OCI-LY1 (cell line): ENCODE measurements around the gene KCNJ12.
"Not testable (repeated sequence)": the region's sequence is repeated elsewhere in the genome, so short reads cannot be mapped to it uniquely, and the experiment has no call there.

Experiments
- H2AFZ ChIP-seq: fragments of 200-600 bp; sonication (generic), shearing (Covaris generic); 2 replicates; pipeline ENCODE4 v1.6.0; 2014; ENCODE audit warnings: antibody characterized with exemption, mild to moderate bottlenecking, low read length
- H3F3A ChIP-seq: fragments of 200-600 bp; sonication (generic), shearing (Covaris generic); 2 replicates; pipeline ENCODE4 v1.6.0; 2014; ENCODE audit warnings: mild to moderate bottlenecking, antibody characterized with exemption, low read length, moderate library complexity; ENCODE audit not compliant: insufficient read depth
- H3K27ac ChIP-seq: fragments of 200-600 bp; sonication (generic); 2 replicates; pipeline ENCODE4 v1.5.1; 2014; ENCODE audit warnings: low read length, mixed run types, mild to moderate bottlenecking, low read depth; ENCODE audit not compliant: poor library complexity, severe bottlenecking
- H3K27me3 ChIP-seq: fragments of 200-600 bp; sonication (generic); 2 replicates; pipeline ENCODE4 v1.6.0; 2014; ENCODE audit warnings: antibody characterized with exemption, mild to moderate bottlenecking, low read length, moderate library complexity; ENCODE audit not compliant: insufficient read depth
- H3K36me3 ChIP-seq: fragments of 200-600 bp; sonication (generic); 2 replicates; pipeline ENCODE4 v1.6.1; 2014; ENCODE audit warnings: mild to moderate bottlenecking, antibody characterized with exemption, low read length, moderate library complexity, mixed read lengths; ENCODE audit not compliant: insufficient read depth
- H3K4me1 ChIP-seq: fragments of 200-600 bp; sonication (generic); 2 replicates; pipeline ENCODE4 v1.5.1; 2014; ENCODE audit warnings: mild to moderate bottlenecking, low read length, moderate library complexity; ENCODE audit not compliant: insufficient read depth, severe bottlenecking
- H3K4me2 ChIP-seq: fragments of 200-600 bp; sonication (generic), shearing (Covaris generic); 2 replicates; pipeline ENCODE4 v1.6.1; 2014; ENCODE audit warnings: low read length
- H3K4me3 ChIP-seq: fragments of 200-600 bp; sonication (generic); 2 replicates; pipeline ENCODE4 v1.5.1; 2014; ENCODE audit warnings: low read length, low read depth, mild to moderate bottlenecking, mixed read lengths; ENCODE audit not compliant: poor library complexity, severe bottlenecking
- H3K79me2 ChIP-seq: fragments of 200-600 bp; shearing (Covaris generic); 2 replicates; pipeline ENCODE4 v1.6.1; 2016; ENCODE audit warnings: mixed run types, low read length, mixed read lengths; ENCODE audit not compliant: insufficient read depth
- H3K9ac ChIP-seq: fragments of 200-600 bp; sonication (generic), shearing (Covaris generic); 2 replicates; pipeline ENCODE4 v1.6.1; 2014; ENCODE audit warnings: mild to moderate bottlenecking, low read length, mixed read lengths
- H3K9me2 ChIP-seq: fragments of 200-600 bp; sonication (generic), shearing (Covaris generic); 2 replicates; pipeline ENCODE4 v1.6.1; 2014; ENCODE audit warnings: low read depth, mild to moderate bottlenecking, low read length, mixed read lengths
- H3K9me3 ChIP-seq: fragments of 200-600 bp; shearing (Covaris generic); 2 replicates; pipeline ENCODE4 v1.6.1; 2014; ENCODE audit warnings: low read length, mixed read lengths
- H4K20me1 ChIP-seq: fragments of 200-600 bp; sonication (generic), shearing (Covaris generic); 2 replicates; pipeline ENCODE4 v1.6.0; 2016; ENCODE audit warnings: mild to moderate bottlenecking, low read length; ENCODE audit not compliant: insufficient read depth
- EZH2 ChIP-seq: fragments of 200-600 bp; sonication (generic), shearing (Covaris generic); IDR thresholded peaks from 2 replicates; pipeline ENCODE4 v1.8.0; 2017; ENCODE audit warnings: borderline replicate concordance, mixed run types, mild to moderate bottlenecking, antibody characterized with exemption, low read length, moderate library complexity, mixed read lengths
- TF ChIP-seq, protein P1 (sequence below): fragments of 200-600 bp; sonication (generic), shearing (Covaris generic); IDR thresholded peaks from 2 replicates; pipeline ENCODE4 v1.5.1; 2017; ENCODE audit warnings: mild to moderate bottlenecking, antibody characterized with exemption, low read length, moderate library complexity, mixed read lengths

The KCNJ12 gene

DNA sequence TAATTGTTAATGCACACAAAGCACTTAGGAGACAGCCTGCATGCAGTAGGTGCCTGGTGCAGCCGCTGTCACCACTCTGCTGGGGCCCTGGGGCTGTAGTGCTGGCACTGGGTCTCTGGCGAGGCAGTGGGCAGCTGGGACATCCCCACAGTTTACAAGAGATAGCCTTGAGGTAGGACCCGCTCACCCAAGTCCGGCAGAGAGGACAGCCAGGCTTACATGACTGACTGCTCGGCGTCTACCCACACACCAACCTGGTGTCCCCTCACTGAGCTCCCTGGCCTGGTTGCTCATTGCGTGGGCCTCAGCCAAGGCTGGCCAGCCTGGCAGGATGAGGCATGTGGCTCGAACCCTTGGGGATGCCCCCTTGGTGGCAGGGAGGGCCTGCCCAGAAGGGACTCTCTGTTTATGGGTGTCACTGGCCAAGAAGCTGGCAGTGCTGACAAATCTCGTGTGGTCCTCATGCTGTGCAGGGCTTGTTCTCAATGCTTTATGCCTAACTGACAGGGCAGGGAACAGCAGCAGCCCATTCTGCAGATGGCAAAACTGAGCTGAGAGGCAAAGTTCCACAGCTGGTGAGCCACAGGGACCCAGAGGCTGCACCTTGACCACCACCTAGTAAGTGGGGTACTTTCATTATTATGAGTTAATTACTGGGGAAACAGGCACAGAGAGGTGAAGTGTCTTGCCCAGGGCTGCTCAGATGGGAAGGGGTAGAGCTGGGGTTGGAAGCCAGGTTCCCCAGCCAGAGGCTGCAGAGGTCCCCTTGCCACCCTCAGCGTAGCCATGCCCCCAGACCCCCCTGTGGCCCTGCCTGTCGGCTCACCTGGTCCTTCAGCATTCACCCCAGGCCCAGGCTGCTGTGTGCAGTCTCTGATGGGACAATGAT, 32.9 kb upstream of the KCNJ12 start:
- not testable (repeated sequence) for H2AFZ ChIP-seq, H3K36me3 ChIP-seq, H3K9ac ChIP-seq, H3K27ac ChIP-seq, H4K20me1 ChIP-seq, H3K27me3 ChIP-seq, H3K79me2 ChIP-seq, H3K9me3 ChIP-seq, H3K4me2 ChIP-seq, H3F3A ChIP-seq, H3K4me3 ChIP-seq, H3K9me2 ChIP-seq
- H3K4me1 ChIP-seq = peaks cover 16% of the 10 kb centered on the region

DNA sequence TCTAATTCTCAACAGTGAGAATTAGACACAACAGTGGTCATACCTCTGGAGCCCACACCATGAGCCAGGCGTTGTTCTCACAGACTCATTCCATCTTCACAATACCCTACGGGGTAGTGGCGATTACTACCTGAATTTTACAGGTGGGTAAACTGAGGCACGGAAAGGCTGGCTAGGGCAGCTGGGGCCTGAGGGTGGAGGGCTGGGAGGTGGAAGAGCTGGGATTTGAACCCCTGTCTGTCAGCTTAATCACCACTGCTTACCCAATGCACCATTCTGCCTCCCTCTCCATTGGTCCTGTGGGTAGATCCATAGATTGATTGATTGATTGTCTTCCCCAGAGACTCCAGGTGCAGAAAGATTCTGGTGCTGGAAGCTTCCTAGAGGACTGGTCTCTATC, 31.4 kb upstream of the KCNJ12 start:
- H3K9ac ChIP-seq = peak overlapping the region; percentile 21; the same call in 1 of the 2 replicates
- H3K27me3 ChIP-seq, H4K20me1 ChIP-seq, H3K79me2 ChIP-seq, H3F3A ChIP-seq, H3K36me3 ChIP-seq, H3K9me3 ChIP-seq, H3K4me3 ChIP-seq, H3K9me2 ChIP-seq, H2AFZ ChIP-seq: not testable (repeated sequence)
- H3K4me1 ChIP-seq = peaks cover 31% of the 10 kb centered on the region
- peak overlapping the region; percentile 71 for H3K27ac ChIP-seq
- H3K4me2 ChIP-seq = peak overlapping the region; percentile 16; the same call in 1 of the 2 replicates

DNA sequence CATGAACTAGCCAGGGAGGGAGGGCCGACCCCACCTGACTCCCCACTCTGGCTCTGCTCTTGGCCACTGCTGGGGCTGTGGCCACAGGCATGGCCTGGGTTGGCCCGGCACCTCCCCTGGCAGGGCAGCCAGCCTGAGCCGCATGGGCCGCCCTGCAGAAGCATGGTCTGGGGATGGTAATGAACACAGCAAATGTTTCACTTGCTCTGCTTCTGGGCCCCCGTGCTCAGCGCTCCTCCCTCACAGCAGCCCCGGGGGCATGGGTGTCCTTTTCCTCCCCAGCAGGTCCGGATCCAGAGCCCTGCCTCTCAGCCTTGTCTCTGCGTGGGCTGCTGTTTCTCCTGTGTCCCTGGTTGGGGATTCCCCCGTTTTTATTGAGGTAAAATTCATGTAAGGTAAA, 30.9 kb upstream of the KCNJ12 start:
- Histone ChIP-seq H4K20me1 (no peaks in the 10 kb centered on the region), H3K9ac (peak overlapping the region; percentile 21; the same call in 1 of the 2 replicates), H3F3A (no peaks in the 10 kb centered on the region), H3K4me2 (peak overlapping the region; percentile 16; the same call in 1 of the 2 replicates), H3K27me3 (no peaks in the 10 kb centered on the region), H3K9me2 (no peaks in the 10 kb centered on the region), H3K4me1 (peaks cover 35% of the 10 kb centered on the region), H3K4me3 (no peak overlapping the region), H2AFZ (no peak overlapping the region), H3K36me3 (no peaks in the 10 kb centered on the region), H3K9me3 (no peaks in the 10 kb centered on the region), H3K79me2 (no peaks in the 10 kb centered on the region), H3K27ac (peak overlapping the region; percentile 71)
- TF ChIP-seq, protein P1, sequence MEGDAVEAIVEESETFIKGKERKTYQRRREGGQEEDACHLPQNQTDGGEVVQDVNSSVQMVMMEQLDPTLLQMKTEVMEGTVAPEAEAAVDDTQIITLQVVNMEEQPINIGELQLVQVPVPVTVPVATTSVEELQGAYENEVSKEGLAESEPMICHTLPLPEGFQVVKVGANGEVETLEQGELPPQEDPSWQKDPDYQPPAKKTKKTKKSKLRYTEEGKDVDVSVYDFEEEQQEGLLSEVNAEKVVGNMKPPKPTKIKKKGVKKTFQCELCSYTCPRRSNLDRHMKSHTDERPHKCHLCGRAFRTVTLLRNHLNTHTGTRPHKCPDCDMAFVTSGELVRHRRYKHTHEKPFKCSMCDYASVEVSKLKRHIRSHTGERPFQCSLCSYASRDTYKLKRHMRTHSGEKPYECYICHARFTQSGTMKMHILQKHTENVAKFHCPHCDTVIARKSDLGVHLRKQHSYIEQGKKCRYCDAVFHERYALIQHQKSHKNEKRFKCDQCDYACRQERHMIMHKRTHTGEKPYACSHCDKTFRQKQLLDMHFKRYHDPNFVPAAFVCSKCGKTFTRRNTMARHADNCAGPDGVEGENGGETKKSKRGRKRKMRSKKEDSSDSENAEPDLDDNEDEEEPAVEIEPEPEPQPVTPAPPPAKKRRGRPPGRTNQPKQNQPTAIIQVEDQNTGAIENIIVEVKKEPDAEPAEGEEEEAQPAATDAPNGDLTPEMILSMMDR = no peak
- TF ChIP-seq EZH2 = no peak

DNA sequence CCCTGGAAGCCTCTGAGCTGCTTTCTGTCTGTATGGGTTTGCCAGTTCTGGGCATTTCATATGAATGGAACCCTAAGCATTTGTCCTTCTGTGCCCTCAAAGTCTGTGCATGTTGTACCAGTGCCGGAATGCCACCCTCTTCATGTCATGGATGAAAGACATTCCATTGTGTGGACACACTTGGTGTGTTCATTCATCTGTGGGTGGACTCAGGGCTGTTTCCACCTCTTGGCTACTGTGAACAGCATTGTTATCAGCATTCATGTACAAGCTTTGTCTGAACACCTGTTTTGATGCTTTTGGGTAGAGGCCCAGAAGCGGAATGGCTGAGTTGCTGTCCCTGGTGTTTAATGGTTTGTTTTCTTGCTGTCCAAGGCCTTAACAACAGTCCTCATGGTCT, 30.1 kb upstream of the KCNJ12 start:
- H4K20me1 ChIP-seq, H3K79me2 ChIP-seq, H2AFZ ChIP-seq: not testable (repeated sequence)

DNA sequence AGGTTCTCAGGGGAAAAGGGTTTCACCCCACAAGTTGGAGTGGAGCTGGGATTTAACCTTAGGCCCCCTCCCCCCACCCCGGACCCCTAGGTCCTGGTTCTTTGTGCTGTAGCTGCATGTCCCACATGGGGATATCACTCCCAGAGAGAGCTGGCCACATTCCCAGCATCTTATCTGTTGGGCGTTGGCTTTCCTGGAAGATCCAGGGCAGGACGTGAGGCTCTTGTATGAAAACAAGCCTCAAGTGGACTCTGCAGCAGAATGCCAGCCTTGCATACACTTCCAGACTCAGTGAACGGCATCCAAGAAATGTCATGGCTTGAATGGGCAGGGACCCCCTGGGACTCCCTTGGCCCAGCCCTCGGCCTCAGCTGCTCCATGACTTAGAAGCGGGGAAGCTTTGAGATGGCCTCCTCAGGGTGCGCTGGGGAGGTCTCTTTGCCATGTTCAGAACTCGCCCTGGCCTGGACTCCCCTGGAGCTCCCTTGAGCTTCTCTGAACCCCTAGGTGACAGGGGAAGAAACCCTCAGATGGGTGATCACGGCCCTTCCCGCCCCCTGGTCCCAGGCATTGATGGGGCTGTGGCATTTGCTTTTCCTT, 29.4 kb upstream of the KCNJ12 start:
- H3K27me3 ChIP-seq, H3K9me2 ChIP-seq, H3K9ac ChIP-seq, H2AFZ ChIP-seq, H3K79me2 ChIP-seq, H3K4me2 ChIP-seq, H3K9me3 ChIP-seq, H3K36me3 ChIP-seq, H3K27ac ChIP-seq, H4K20me1 ChIP-seq, H3F3A ChIP-seq, H3K4me3 ChIP-seq: not testable (repeated sequence)
- H3K4me1 ChIP-seq = peaks cover 40% of the 10 kb centered on the region

More for the DNA sequence above, 30.1 kb upstream of the KCNJ12 start:
- not testable (repeated sequence) for H3F3A ChIP-seq, H3K36me3 ChIP-seq, H3K27me3 ChIP-seq, H3K4me3 ChIP-seq, H3K4me2 ChIP-seq, H3K9me2 ChIP-seq, H3K9me3 ChIP-seq, H3K9ac ChIP-seq, H3K27ac ChIP-seq
- H3K4me1 ChIP-seq = peaks cover 40% of the 10 kb centered on the region

DNA sequence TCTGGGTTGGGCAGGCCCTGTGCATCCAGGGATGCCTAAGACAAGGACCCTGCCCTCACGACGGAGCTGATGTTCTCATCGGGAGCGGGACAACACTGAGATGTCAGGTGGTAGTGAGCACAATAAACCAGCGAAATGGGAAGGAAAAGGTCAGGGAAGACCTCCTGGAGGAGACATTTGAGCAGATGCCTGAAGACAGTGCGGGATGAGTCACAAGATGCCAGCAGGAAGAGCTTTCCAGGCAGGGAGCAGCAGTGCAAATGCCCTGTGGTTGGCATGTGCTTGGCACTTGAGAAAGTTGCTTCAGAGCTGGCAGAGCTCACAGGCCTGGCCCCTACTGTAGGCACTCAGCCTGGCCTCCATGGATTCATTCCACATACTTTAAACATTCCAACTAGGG, 28.5 kb upstream of the KCNJ12 start:
- peaks cover 40% of the 10 kb centered on the region for H3K4me1 ChIP-seq
- H3K9me3 ChIP-seq, H3K9ac ChIP-seq, H3K9me2 ChIP-seq, H3K27ac ChIP-seq, H3K36me3 ChIP-seq, H3K4me3 ChIP-seq, H3K27me3 ChIP-seq, H3K79me2 ChIP-seq, H3F3A ChIP-seq, H3K4me2 ChIP-seq, H2AFZ ChIP-seq, H4K20me1 ChIP-seq: not testable (repeated sequence)
